OCI-LY7 (cell line): ENCODE measurements around the gene CKAP2L. TPM values are rescaled to one million over a fixed set of nuclear protein-coding genes. Genes with fewer than 3 reads are reported as not detected.
"Not testable (repeated sequence)": the region's sequence is repeated elsewhere in the genome, so short reads cannot be mapped to it uniquely, and the experiment has no call there.

ENCODE experiments used
- BruUV-seq: library from RNA; stranded (reverse); fragments of 400-500 nt; replicated peaks from 2 replicates; lab custom pipeline; 2021; lab: Mats Ljungman, UMichigan
- CTCF ChIA-PET: fragments of 300-600 bp; sonication (Branson Sonifier 250); formaldehyde crosslinking; loops from one replicate; lab custom pipeline; 2022; ENCODE audit warnings: antibody characterized with exemption; ENCODE audit not compliant: unreplicated experiment; lab: Charles Lee
- POLR2A ChIA-PET: fragments of 300-600 bp; sonication (Branson Sonifier 250); formaldehyde crosslinking; loops from one replicate; lab custom pipeline; 2022; ENCODE audit warnings: antibody characterized with exemption; lab: Charles Lee
- DNase-seq: peaks from one replicate; pipeline ENCODE4 v3.0.0-alpha.2; 2015; ENCODE audit warnings: low spot score
- H2AFZ ChIP-seq: fragments of 200-600 bp; sonication (generic), shearing (Covaris generic); 2 replicates; pipeline ENCODE4 v1.6.1; 2014; ENCODE audit warnings: mild to moderate bottlenecking, antibody characterized with exemption, low read length, moderate library complexity
- H3K27ac ChIP-seq: fragments of 200-600 bp; sonication (generic); 2 replicates; pipeline ENCODE4 v1.5.1; 2014; ENCODE audit warnings: mixed run types, low read depth, mild to moderate bottlenecking, moderate library complexity, low read length, inconsistent platforms; ENCODE audit not compliant: poor library complexity, severe bottlenecking
- H3K36me3 ChIP-seq: fragments of 200-600 bp; sonication (generic); 2 replicates; pipeline ENCODE4 v1.6.1; 2014; ENCODE audit warnings: mild to moderate bottlenecking, antibody characterized with exemption, low read length, moderate library complexity, mixed read lengths; ENCODE audit not compliant: insufficient read depth
- H3K4me1 ChIP-seq: fragments of 200-600 bp; sonication (generic); 2 replicates; pipeline ENCODE4 v1.5.1; 2014; ENCODE audit warnings: mild to moderate bottlenecking, low read length; ENCODE audit not compliant: insufficient read depth, poor library complexity, severe bottlenecking
- H3K4me2 ChIP-seq: fragments of 200-600 bp; sonication (generic); 2 replicates; pipeline ENCODE4 v1.6.1; 2014; ENCODE audit warnings: mild to moderate bottlenecking, low read length
- H3K4me3 ChIP-seq: fragments of 200-600 bp; sonication (generic); 2 replicates; pipeline ENCODE4 v1.5.1; 2014; ENCODE audit warnings: mild to moderate bottlenecking, low read depth, low read length; ENCODE audit not compliant: poor library complexity, severe bottlenecking
- H3K79me2 ChIP-seq: fragments of 200-600 bp; sonication (generic); 2 replicates; pipeline ENCODE4 v1.6.1; 2016; ENCODE audit warnings: low read depth, mild to moderate bottlenecking, low read length, moderate library complexity, mixed read lengths; ENCODE audit not compliant: insufficient read depth
- H3K9me2 ChIP-seq: fragments of 200-600 bp; sonication (generic); 2 replicates; pipeline ENCODE4 v1.6.1; 2016; ENCODE audit warnings: mild to moderate bottlenecking, low read length, mixed read lengths; ENCODE audit not compliant: insufficient read depth
- H3K9me3 ChIP-seq: fragments of 200-600 bp; sonication (generic); 2 replicates; pipeline ENCODE4 v1.6.1; 2014; ENCODE audit warnings: mild to moderate bottlenecking, mixed run types, low read length, mixed read lengths
- H4K20me1 ChIP-seq: fragments of 200-600 bp; sonication (generic); 2 replicates; pipeline ENCODE4 v1.6.1; 2014; ENCODE audit warnings: mild to moderate bottlenecking, antibody characterized with exemption, low read length, moderate library complexity, mixed read lengths; ENCODE audit not compliant: insufficient read depth
- EZH2phosphoT487 ChIP-seq: fragments of 200-600 bp; sonication (generic); IDR thresholded peaks from 2 replicates; pipeline ENCODE4 v1.6.1; 2018; ENCODE audit warnings: low read depth, borderline replicate concordance, mild to moderate bottlenecking, mixed run types, antibody characterized with exemption, low read length, moderate library complexity, mixed read lengths
- intact Hi-C: fragments of 100-400 bp; cut with micrococcal nuclease; formaldehyde crosslinking; loops from one replicate; pipeline ENCODE4 v1.10.0; 2022; ENCODE audit not compliant: unreplicated experiment
- total RNA-seq, 2 experiments: library from RNA; depleted of rRNA in 1 of 2; stranded (reverse); fragments of >200 nt in 1 of 2; shearing (Covaris generic) in 1 of 2; gene quantifications; 2 replicates each; pipeline ENCODE4 v1.2.3, GENCODE V29; 2014 to 2022
- TF ChIP-seq, protein P1 (sequence below): fragments of 200-600 bp; sonication (generic); conservative IDR thresholded peaks from 2 replicates; pipeline ENCODE4 v1.5.1; 2014; ENCODE audit warnings: mild to moderate bottlenecking, antibody characterized with exemption, low read length, moderate library complexity, mixed read lengths

CKAP2L gene
- total RNA-seq, 2 experiments from 2014 or later = 31.8 to 61.8 TPM

DNA sequence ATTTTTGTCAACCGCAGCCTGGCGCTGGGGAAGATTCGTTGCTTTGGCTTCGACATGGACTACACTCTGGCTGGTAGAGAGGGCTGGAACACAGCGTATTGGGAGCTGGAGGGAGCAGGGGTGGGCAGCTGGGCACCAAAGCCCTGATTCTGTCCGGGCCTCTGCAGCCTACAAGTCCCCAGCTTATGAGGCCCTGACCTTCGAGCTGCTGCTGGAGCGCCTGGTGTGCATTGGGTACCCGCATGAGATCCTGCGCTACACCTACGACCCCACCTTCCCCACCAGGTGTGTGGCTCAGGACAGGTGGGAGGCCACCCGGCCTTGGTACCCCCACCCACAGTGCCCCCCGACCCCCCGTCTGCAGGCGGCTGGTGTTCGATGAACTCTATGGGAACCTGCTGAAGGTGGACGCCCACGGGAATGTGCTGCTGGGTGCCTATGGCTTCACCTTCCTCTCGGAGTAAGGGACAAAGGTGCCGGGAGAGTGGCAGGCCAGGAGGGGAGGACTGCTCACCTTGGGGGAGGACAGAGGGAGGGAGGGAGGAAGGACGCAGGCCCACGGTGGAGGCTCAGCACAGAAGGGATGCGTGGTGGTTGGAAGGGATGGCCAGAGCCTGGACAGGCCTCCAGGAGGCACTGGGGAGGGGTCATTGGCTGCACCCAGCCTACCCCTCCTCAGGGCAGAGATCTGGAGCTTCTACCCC is 42.4 kb downstream of the CKAP2L start:
- Histone ChIP-seq H3K27ac (no peak overlapping the region), H2AFZ (no peak overlapping the region), H3K4me2 (no peak overlapping the region), H3K4me1 (peaks cover 5% of the 10 kb centered on the region), H3K9me2 (no peaks in the 10 kb centered on the region), H3K36me3 (no peaks in the 10 kb centered on the region), H3K9me3 (0 out of 2 replicates have a peak, but pooled peaks cover 6% of the 10 kb centered on the region), H4K20me1 (no peaks in the 10 kb centered on the region), H3K4me3 (no peak overlapping the region), H3K79me2 (no peaks in the 10 kb centered on the region)
- no peak for TF ChIP-seq EZH2phosphoT487
- TF ChIP-seq, protein P1, sequence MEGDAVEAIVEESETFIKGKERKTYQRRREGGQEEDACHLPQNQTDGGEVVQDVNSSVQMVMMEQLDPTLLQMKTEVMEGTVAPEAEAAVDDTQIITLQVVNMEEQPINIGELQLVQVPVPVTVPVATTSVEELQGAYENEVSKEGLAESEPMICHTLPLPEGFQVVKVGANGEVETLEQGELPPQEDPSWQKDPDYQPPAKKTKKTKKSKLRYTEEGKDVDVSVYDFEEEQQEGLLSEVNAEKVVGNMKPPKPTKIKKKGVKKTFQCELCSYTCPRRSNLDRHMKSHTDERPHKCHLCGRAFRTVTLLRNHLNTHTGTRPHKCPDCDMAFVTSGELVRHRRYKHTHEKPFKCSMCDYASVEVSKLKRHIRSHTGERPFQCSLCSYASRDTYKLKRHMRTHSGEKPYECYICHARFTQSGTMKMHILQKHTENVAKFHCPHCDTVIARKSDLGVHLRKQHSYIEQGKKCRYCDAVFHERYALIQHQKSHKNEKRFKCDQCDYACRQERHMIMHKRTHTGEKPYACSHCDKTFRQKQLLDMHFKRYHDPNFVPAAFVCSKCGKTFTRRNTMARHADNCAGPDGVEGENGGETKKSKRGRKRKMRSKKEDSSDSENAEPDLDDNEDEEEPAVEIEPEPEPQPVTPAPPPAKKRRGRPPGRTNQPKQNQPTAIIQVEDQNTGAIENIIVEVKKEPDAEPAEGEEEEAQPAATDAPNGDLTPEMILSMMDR = no peak
- intact Hi-C loops = no loop called here
- ChIA-PET CTCF (no interaction called here), POLR2A (no interaction called here)
- DNase-seq = no peak
- BruUV-seq = no TSS peak

DNA sequence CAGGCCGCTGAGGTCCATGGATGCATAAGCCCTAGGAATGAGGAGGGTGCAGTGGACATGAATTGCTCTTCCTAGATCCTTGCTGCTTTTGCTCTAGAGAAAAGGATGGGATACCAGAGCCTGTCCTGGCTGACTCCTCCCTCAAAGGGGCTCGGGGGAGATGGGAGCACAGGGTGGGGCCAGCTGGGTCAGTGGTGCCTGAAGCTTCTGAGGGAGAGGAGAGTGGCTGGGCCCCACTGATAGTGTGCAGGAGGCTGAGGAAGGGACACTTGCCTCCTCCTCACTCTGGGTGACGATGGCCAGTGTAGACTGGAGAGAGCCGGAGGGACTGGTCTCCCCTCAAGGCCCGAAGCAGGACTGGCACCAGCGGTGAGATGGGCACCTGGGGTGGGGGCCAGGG is 43.6 kb downstream of the CKAP2L start, which contains the start of gene NT5DC4:
TSS of gene NT5DC4 (plus strand) at position 236 of the 400 bp plus-strand sequence. CDS start at position 296, 60 bp downstream.
- no peaks in the 10 kb centered on the region for H3K36me3 ChIP-seq
- intact Hi-C loops = no loop called here
- BruUV-seq = no TSS peak
- H3K4me3 ChIP-seq = no peak within 1 kb of the TSS
- ChIA-PET CTCF (no interaction called here), POLR2A (interaction anchor here (0.6 kb wide), 1 partner anchor 70 kb away, joined by 3 read pairs; no protein-coding TSS in a partner anchor)
- no peaks in the 10 kb centered on the region for H3K79me2 ChIP-seq
- no peak for TF ChIP-seq EZH2phosphoT487
- TF ChIP-seq, protein P1 = no peak
- no peak for DNase-seq
- H2AFZ ChIP-seq = no peak within 1 kb of the TSS
- no peaks in the 10 kb centered on the region for H3K9me2 ChIP-seq
- H4K20me1 ChIP-seq = no peaks in the 10 kb centered on the region
- no peak within 1 kb of the TSS for H3K4me2 ChIP-seq
- H3K4me1 ChIP-seq = no peaks in the 10 kb centered on the region
- 0 out of 2 replicates have a peak, but pooled peaks cover 6% of the 10 kb centered on the region for H3K9me3 ChIP-seq
- H3K27ac ChIP-seq = no peak within 1 kb of the TSS

DNA sequence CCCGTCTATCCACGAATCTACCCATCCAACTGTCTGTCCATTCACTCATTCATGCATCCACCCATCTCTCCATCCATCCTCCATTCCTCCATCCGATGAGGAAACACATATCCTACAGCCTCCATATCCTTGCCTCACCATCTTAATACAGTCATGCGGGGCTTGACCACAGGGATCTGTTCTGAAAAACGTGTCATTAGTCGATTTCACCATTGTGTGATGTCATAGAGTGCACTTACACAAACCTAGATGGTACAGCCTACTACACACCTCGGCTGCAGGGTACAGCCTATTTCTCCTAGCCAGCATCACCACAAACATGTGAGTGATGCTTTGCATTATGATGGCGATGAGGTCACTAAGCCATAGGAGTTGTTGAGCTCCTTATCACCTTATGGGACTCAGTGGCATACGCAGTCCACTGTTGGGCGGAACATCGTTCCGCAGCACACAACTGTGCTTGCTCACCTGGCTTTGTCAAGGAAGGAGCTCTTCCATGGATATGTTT is 45.5 kb downstream of the CKAP2L start:
- POLR2A ChIA-PET = interaction anchor here (1.2 kb wide), 1 partner anchor 11 kb away, joined by 3 read pairs; no protein-coding TSS in a partner anchor
- Histone ChIP-seq H3K27ac (no peak overlapping the region), H3K9me2 (no peaks in the 10 kb centered on the region), H3K4me1 (no peaks in the 10 kb centered on the region), H3K4me3 (no peak overlapping the region), H4K20me1 (no peaks in the 10 kb centered on the region), H3K4me2 (no peak overlapping the region), H3K9me3 (0 out of 2 replicates have a peak, but pooled peaks cover 6% of the 10 kb centered on the region), H3K79me2 (no peaks in the 10 kb centered on the region), H3K36me3 (no peaks in the 10 kb centered on the region), H2AFZ (no peak overlapping the region)
- CTCF ChIA-PET = no interaction called here
- TF ChIP-seq EZH2phosphoT487 = no peak
- TF ChIP-seq, protein P1 = no peak
- intact Hi-C loops = no loop called here
- no peak for DNase-seq
- BruUV-seq = no TSS peak

DNA sequence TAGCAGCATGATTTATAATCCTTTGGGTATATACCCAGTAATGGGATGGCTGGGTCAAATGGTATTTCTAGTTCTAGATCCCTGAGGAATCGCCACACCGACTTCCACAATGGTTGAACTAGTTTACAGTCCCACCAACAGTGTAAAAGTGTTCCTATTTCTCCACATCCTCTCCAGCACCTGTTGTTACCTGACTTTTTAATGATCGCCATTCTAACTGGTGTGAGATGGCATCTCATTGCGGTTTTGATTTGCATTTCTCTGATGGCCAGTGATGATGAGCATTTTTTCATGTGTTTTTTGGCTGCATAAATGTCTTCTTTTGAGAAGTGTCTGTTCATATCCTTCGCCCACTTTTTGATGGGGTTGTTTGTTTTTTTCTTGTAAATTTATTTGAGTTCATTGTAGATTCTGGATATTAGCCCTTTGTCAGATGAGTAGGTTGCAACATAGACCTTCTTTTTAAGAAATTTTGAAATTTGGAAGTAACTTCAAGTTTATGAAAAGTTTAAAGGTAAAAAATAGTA is 47.5 kb downstream of the CKAP2L start:
- H3K27ac ChIP-seq, H3K79me2 ChIP-seq, intact Hi-C loops, DNase-seq, H3K4me3 ChIP-seq, H3K4me1 ChIP-seq, H4K20me1 ChIP-seq, H3K4me2 ChIP-seq, H3K9me3 ChIP-seq, H3K9me2 ChIP-seq, POLR2A ChIA-PET, CTCF ChIA-PET, BruUV-seq, H3K36me3 ChIP-seq, H2AFZ ChIP-seq: not testable (repeated sequence)
